Ovary (tissue), 9 donors: ENCODE results near the gene UBE2D1. TPM values are rescaled to one million over a fixed set of nuclear protein-coding genes. Genes with fewer than 3 reads are reported as not detected.

Source experiments
- DNase-seq, 5 donors: peaks; one replicate each; pipeline ENCODE4 v3.0.0-alpha.2; 2019 to 2020
- H3K27ac ChIP-seq, 2 donors: fragments of 200-600 bp; one replicate each; pipeline versions ENCODE4 v1.5.1 to v1.8.0; 2019 to 2022
- H3K27me3 ChIP-seq: fragments of 200-600 bp; one replicate; pipeline ENCODE4 v1.8.0; 2022
- H3K36me3 ChIP-seq: fragments of 200-600 bp; sonication (generic); one replicate; pipeline ENCODE4 v1.5.1; 2019
- H3K4me1 ChIP-seq: one replicate; pipeline ENCODE4 v1.8.1; 2013; ENCODE audit warnings: mild to moderate bottlenecking, moderate library complexity; ENCODE audit not compliant: insufficient read depth
- H3K4me3 ChIP-seq: fragments of 200-600 bp; sonication (generic); one replicate; pipeline ENCODE4 v1.5.1; 2017
- H3K9me3 ChIP-seq, 2 donors: fragments of 200-600 bp in 1 of 2; sonication (generic) in 1 of 2; one replicate each; pipeline versions ENCODE4 v1.5.1 to v1.8.1; 2013 to 2019; ENCODE audit warnings: mild to moderate bottlenecking in 1 of 2, moderate library complexity in 1 of 2
- CTCF ChIP-seq, 3 donors: fragments of 450-650 bp in 2 of 3; fragments of 200-600 bp in 1 of 3; IDR thresholded peaks; one replicate each; pipeline versions ENCODE4 v1.5.1 to v1.8.0; 2016 to 2022; ENCODE audit warnings: antibody characterized with exemption in 3 of 3, mild to moderate bottlenecking in 1 of 3
- EP300 ChIP-seq: sonication (generic); formaldehyde crosslinking; IDR thresholded peaks from one replicate; pipeline ENCODE4 v1.6.1; 2017; ENCODE audit warnings: antibody characterized with exemption
- POLR2A ChIP-seq: fragments of 450-650 bp; IDR thresholded peaks from one replicate; pipeline ENCODE4 v1.6.1; 2017; ENCODE audit warnings: antibody characterized with exemption, mild to moderate bottlenecking, moderate library complexity
- WGBS, 3 donors: extraction: QIAGEN DNeasy Blood & Tissue Kit in 1 of 3; methylation state at CpG; one replicate each; pipeline versions ENCODE4 v1.1.5 to v1.1.7; 2013 to 2017; 5-methylcytosine and 5-hydroxymethylcytosine counted together
- intact Hi-C, 4 donors: fragments of 100-400 bp; cut with DNase I; formaldehyde crosslinking; loops; one replicate each; pipeline versions ENCODE4 v1.11.0 to v1.15.1; 2022 to 2023
- polyA plus RNA-seq, 2 donors: library from polyadenylated mRNA; stranded (reverse); fragments of 200-250 nt in 1 of 2; fragments of 350-450 nt in 1 of 2; fragmentation: Illumina TruSeq in 1 of 2; extraction: RNeasy Lipid Tissue Mini Kit (QIAGEN cat#74804) in 1 of 2; gene quantifications; one replicate each; pipeline ENCODE4 v1.2.3, GENCODE V29; 2013 to 2014
- total RNA-seq, 7 donors: library from RNA; depleted of rRNA in 2 of 7; stranded (reverse); fragments of >200 nt in 2 of 7; fragmentation: NEBNext Ultra II Directional in 3 of 7; extraction: Animal tissue kit (Norgen Biotek cat#: 25700) in 3 of 7; gene quantifications; one replicate each; pipeline versions ENCODE4 v1.1.0 to v1.2.4, GENCODE V29; 2016 to 2023
- donor health status: DM: no; HTN: no; CAD: no; lungs with moderate emphysema.
- donor health status: DM: no; HTN: no; CAD: no.
- donor health status: Bipolar disorder and iron deficiency.
- donor health status: DM: yes; HTN: yes; CAD: no.
- donor health status: DM: no; HTN: no; CAD: no.
- donor health status: DM: yes; HTN: yes; CAD: no.

Gene UBE2D1
- total and polyA plus RNA-seq, 9 donors: 9.8 to 20.1 (median 14.1) TPM

GRCh38 chr10:58350619-58351323, 16.0 kb downstream of the UBE2D1 start:
- WGBS, 3 donors: 87 to 94% (median 92%) methylated on average over 6 of the region's 6 CpGs
- no peaks in the 10 kb centered on the region for H3K36me3 ChIP-seq
- TF ChIP-seq EP300 (no peak), POLR2A (no peak), CTCF (IDR thresholded peaks at IDR 0.05) (no peak)
- no peak for DNase-seq
- no peak overlapping the region for H3K27ac ChIP-seq
- intact Hi-C loops: no loop called here
- no peaks in the 10 kb centered on the region for H3K9me3 ChIP-seq
- no peaks in the 10 kb centered on the region for H3K27me3 ChIP-seq
- no peak overlapping the region for H3K4me3 ChIP-seq
- no peaks in the 10 kb centered on the region for H3K4me1 ChIP-seq

- no peak for DNase-seq
- intact Hi-C loops: no loop called here
- TF ChIP-seq CTCF (IDR thresholded peaks at IDR 0.05) (no peak), POLR2A (no peak), EP300 (no peak)
- Histone ChIP-seq H3K4me1 (no peaks in the 10 kb centered on the region), H3K9me3 (no peaks in the 10 kb centered on the region), H3K4me3 (no peak overlapping the region), H3K27ac (no peak overlapping the region), H3K36me3 (no peaks in the 10 kb centered on the region), H3K27me3 (no peaks in the 10 kb centered on the region)
- WGBS, 3 donors: 92 to 98% (median 93%) methylated on average over 7 of the region's 7 CpGs
Measured at GRCh38 chr10:58351616-58352578, 17.1 kb downstream of the UBE2D1 start.

GRCh38 chr10:58352956-58353610, 18.3 kb downstream of the UBE2D1 start:
- H3K27me3 ChIP-seq: no peaks in the 10 kb centered on the region
- intact Hi-C loops: no loop called here
- H3K9me3 ChIP-seq: no peaks in the 10 kb centered on the region
- TF ChIP-seq EP300 (no peak), POLR2A (no peak), CTCF (IDR thresholded peaks at IDR 0.05) (no peak)
- no peak overlapping the region for H3K4me3 ChIP-seq
- no peak overlapping the region for H3K27ac ChIP-seq
- WGBS, 3 donors: 64 to 69% (median 66%) methylated on average over 2 of the region's 2 CpGs
- H3K4me1 ChIP-seq: no peaks in the 10 kb centered on the region
- no peaks in the 10 kb centered on the region for H3K36me3 ChIP-seq
- DNase-seq: no peak

- H3K36me3 ChIP-seq: no peaks in the 10 kb centered on the region
- no peaks in the 10 kb centered on the region for H3K27me3 ChIP-seq
- no peak overlapping the region for H3K4me3 ChIP-seq
- intact Hi-C loops: no loop called here
- no peak for DNase-seq
- 53 to 55% (median 53%) methylated on average over 2 of the region's 2 CpGs for WGBS, 3 donors
- H3K4me1 ChIP-seq: no peaks in the 10 kb centered on the region
- TF ChIP-seq POLR2A: no peak
- TF ChIP-seq EP300: no peak
- TF ChIP-seq CTCF (IDR thresholded peaks at IDR 0.05): no peak
- no peaks in the 10 kb centered on the region for H3K9me3 ChIP-seq
- H3K27ac ChIP-seq: no peak overlapping the region
Measured at GRCh38 chr10:58356756-58357155, 21.9 kb downstream of the UBE2D1 start.
